Caco-2 (cell line): ENCODE data around the gene RNU4-1. TPM values are rescaled to one million over a fixed set of nuclear protein-coding genes. Genes with fewer than 3 reads are reported as not detected.

Experiments
- total RNA-seq: library from RNA; stranded (reverse); gene quantifications from 2 replicates; pipeline ENCODE4 v1.2.3, GENCODE V29; 2022

RNU4-1 gene
- total RNA-seq, 1 experiment from 2014 or later: 3,645 TPM

Other genes starting within 250 kb of the RNU4-1 start
- gene RAB35, start 176.5 kb downstream of the RNU4-1 start, total RNA-seq: 65.1 and 72.0 TPM in 2 replicates
- 154 and 171 TPM in 2 replicates for gene GCN1, start 98.5 kb downstream of the RNU4-1 start, total RNA-seq
- gene RPLP0, start 92.1 kb downstream of the RNU4-1 start, total RNA-seq: 2,379 and 2,383 TPM in 2 replicates
- 150 and 162 TPM in 2 replicates for gene PXN, start 27.5 kb downstream of the RNU4-1 start, total RNA-seq
- gene RNU4-2, start 1.3 kb downstream of the RNU4-1 start, total RNA-seq: 3,944 and 3,946 TPM in 2 replicates
- gene SIRT4, start 9.1 kb upstream of the RNU4-1 start, total RNA-seq: 2.1 and 3.6 TPM in 2 replicates
- gene PLA2G1B, start 34.5 kb upstream of the RNU4-1 start, total RNA-seq: not detected in 2 replicates
- 21.7 and 24.8 TPM in 2 replicates for gene MSI1, start 75.9 kb upstream of the RNU4-1 start, total RNA-seq
- 474 and 492 TPM in 2 replicates for gene COX6A1, start 144.9 kb upstream of the RNU4-1 start, total RNA-seq
- gene TRIAP1, start 153.1 kb upstream of the RNU4-1 start, total RNA-seq: 34.5 and 36.7 TPM in 2 replicates
- 30.9 and 33.2 TPM in 2 replicates for gene GATC, start 153.2 kb upstream of the RNU4-1 start, total RNA-seq
- gene SRSF9, start 176.5 kb upstream of the RNU4-1 start, total RNA-seq: 240 and 244 TPM in 2 replicates
- 323 and 324 TPM in 2 replicates for gene DYNLL1, start 202.9 kb upstream of the RNU4-1 start, total RNA-seq
- 20.7 and 20.9 TPM in 2 replicates for gene COQ5, start 235.9 kb upstream of the RNU4-1 start, total RNA-seq
- gene RNF10, start 241.1 kb upstream of the RNU4-1 start, total RNA-seq: 133 and 164 TPM in 2 replicates